Stomach (tissue), 4 donors: Measurements from ENCODE around the gene NXT1.

Experiments used
- EP300 ChIP-seq: sonication (generic); formaldehyde crosslinking; IDR thresholded peaks from one replicate; pipeline ENCODE4 v1.6.1; 2017; ENCODE audit warnings: antibody characterized with exemption
- POLR2A ChIP-seq, 4 donors: fragments of 450-650 bp; IDR thresholded peaks; one replicate each; pipeline ENCODE4 v1.6.1; 2016; ENCODE audit warnings: antibody characterized with exemption in 4 of 4, control low read depth in 2 of 4, mild to moderate bottlenecking in 1 of 4, moderate library complexity in 1 of 4
- TF ChIP-seq, protein P1 (sequence below), 7 experiments: fragments of 450-650 bp in 4 of 7; fragments of 200-600 bp in 3 of 7; sonication (generic) in 3 of 7; IDR thresholded peaks; one replicate each; pipeline ENCODE4 v1.5.1; 2016 to 2019; ENCODE audit warnings: antibody characterized with exemption in 7 of 7, control low read depth in 2 of 7, mild to moderate bottlenecking in 1 of 7

DNA sequence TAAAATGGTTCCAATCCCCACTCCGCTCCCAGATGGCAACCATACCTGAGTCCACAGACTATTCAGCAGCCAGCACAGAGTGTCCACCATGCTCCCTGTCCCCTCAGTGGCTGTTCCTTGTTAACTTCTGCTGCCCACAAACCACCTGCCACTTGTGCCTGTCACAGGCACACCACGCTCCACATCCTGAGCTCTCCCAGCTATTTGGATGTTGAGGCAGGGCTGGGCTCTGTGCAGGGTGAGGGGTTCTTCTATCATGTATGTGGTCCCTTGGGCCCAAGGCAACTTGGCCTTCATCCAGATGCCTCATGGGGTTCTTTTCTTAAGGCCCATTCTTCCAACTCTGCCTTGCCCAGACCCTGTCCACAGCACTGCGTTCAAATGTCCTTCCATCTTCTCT is 34.0 kb upstream of the NXT1 start:
- TF ChIP-seq, protein P1, sequence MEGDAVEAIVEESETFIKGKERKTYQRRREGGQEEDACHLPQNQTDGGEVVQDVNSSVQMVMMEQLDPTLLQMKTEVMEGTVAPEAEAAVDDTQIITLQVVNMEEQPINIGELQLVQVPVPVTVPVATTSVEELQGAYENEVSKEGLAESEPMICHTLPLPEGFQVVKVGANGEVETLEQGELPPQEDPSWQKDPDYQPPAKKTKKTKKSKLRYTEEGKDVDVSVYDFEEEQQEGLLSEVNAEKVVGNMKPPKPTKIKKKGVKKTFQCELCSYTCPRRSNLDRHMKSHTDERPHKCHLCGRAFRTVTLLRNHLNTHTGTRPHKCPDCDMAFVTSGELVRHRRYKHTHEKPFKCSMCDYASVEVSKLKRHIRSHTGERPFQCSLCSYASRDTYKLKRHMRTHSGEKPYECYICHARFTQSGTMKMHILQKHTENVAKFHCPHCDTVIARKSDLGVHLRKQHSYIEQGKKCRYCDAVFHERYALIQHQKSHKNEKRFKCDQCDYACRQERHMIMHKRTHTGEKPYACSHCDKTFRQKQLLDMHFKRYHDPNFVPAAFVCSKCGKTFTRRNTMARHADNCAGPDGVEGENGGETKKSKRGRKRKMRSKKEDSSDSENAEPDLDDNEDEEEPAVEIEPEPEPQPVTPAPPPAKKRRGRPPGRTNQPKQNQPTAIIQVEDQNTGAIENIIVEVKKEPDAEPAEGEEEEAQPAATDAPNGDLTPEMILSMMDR (IDR thresholded peaks at IDR 0.05) = no peak
- TF ChIP-seq POLR2A (IDR thresholded peaks at IDR 0.05) (no peak), EP300 (no peak)
